Dermis blood vessel endothelial cell (primary cell): ENCODE measurements around the gene MRPL21. TPM values are rescaled to one million over a fixed set of nuclear protein-coding genes. Genes with fewer than 3 reads are reported as not detected.

Experiments
- DNase-seq: peaks from one replicate; pipeline ENCODE4 v3.0.0; 2010
- total RNA-seq: library from RNA; depleted of rRNA; stranded (reverse); fragments of >200 nt; gene quantifications from 2 replicates; pipeline ENCODE4 v1.2.3, GENCODE V29; 2014

MRPL21 gene
- 50.5 and 54.7 TPM in 2 replicates for total RNA-seq

GRCh38 chr11:68903288-68904247 lies at the start of gene MRPL21, which contains the start of gene IGHMBP2:
MRPL21 (minus strand) TSS chr11:68903832; CDS start chr11:68903810, 22 bp downstream.
IGHMBP2 (plus strand) TSS chr11:68903891; CDS start chr11:68903953, 62 bp downstream.
- peak; percentile 89 for DNase-seq

GRCh38 chr11:68950762-68951161 lies 47.1 kb upstream of the MRPL21 start:
- DNase-seq, result no peak

- peak; percentile 43 for DNase-seq
Observed at GRCh38 chr11:68950270-68950669, 46.6 kb upstream of the MRPL21 start.

GRCh38 chr11:68948935-68949334 lies 45.3 kb upstream of the MRPL21 start:
- DNase-seq, result no peak

GRCh38 chr11:68948496-68948895 lies 44.9 kb upstream of the MRPL21 start:
- DNase-seq, result no peak

- no peak for DNase-seq
Observed at GRCh38 chr11:68947151-68947550, 43.5 kb upstream of the MRPL21 start.

- DNase-seq, result peak; percentile 65
Observed at GRCh38 chr11:68946416-68947090, 42.9 kb upstream of the MRPL21 start.

- no peak for DNase-seq
Observed at GRCh38 chr11:68942751-68943271, 39.2 kb upstream of the MRPL21 start.

- DNase-seq, result no peak
Observed at GRCh38 chr11:68942095-68942620, 38.5 kb upstream of the MRPL21 start.

- no peak for DNase-seq
Observed at GRCh38 chr11:68941324-68942094, 37.9 kb upstream of the MRPL21 start.

- no peak for DNase-seq
Observed at GRCh38 chr11:68940651-68941323, 37.2 kb upstream of the MRPL21 start.

- DNase-seq, result peak; percentile 16
Observed at GRCh38 chr11:68939583-68940555, 36.2 kb upstream of the MRPL21 start.

GRCh38 chr11:68938816-68939582 lies 35.4 kb upstream of the MRPL21 start:
- no peak for DNase-seq

- no peak for DNase-seq
Observed at GRCh38 chr11:68938088-68938487, 34.5 kb upstream of the MRPL21 start.

- DNase-seq, result no peak
Observed at GRCh38 chr11:68936676-68937620, 33.3 kb upstream of the MRPL21 start.

GRCh38 chr11:68936358-68936636 lies 32.7 kb upstream of the MRPL21 start:
- DNase-seq, result no peak

- DNase-seq, result no peak
Observed at GRCh38 chr11:68935516-68936357, 32.1 kb upstream of the MRPL21 start.

GRCh38 chr11:68935066-68935465 lies 31.4 kb upstream of the MRPL21 start:
- DNase-seq, result no peak
